ENCODE data around the gene TRIM33.

GRCh38 chr1:114509596-114510273 is 1.3 kb downstream of the TRIM33 start:
- TF ChIP-seq CTCF (IDR thresholded peaks at IDR 0.05) (no peak), POLR2AphosphoS5 (IDR thresholded peaks at IDR 0.05) (no peak)
